ENCODE results near the gene DDAH1. TPM values are rescaled to one million over a fixed set of nuclear protein-coding genes. Genes with fewer than 3 reads are reported as not detected.

The DDAH1 gene
- total and polyA plus RNA-seq, 2 of the 8 experiments (the other 6 are each of a cell fraction or from before 2014, with no cell fraction given) = 22.8 to 54.5 TPM

- TF ChIP-seq SP1 (IDR thresholded peaks at IDR 0.05; ENCODE audit: low read depth, low read length) (0 out of 2 replicates have a peak, but pooled peaks have one; percentile 13), POU5F1 (IDR thresholded peaks at IDR 0.05; ENCODE audit: low read depth, low read length) (no peak), JUN (IDR thresholded peaks at IDR 0.05; ENCODE audit: low read depth, low read length) (0 out of 2 replicates have a peak, but pooled peaks have one; percentile 26), USF2 (IDR thresholded peaks at IDR 0.05; ENCODE audit: low read length) (no peak), HDAC2 (IDR thresholded peaks at IDR 0.05; ENCODE audit: borderline replicate concordance in 1 of 2, low read depth in 2 of 2, low read length in 2 of 2) (no peak), MAFK (IDR thresholded peaks at IDR 0.05; ENCODE audit: low read depth, low read length) (no peak), RAD21 (IDR thresholded peaks at IDR 0.05 in 1 of 2, conservative IDR thresholded peaks at IDR 0.05 in 1 of 2; ENCODE audit: low read depth in 2 of 2, low read length in 2 of 2) (peak; percentile 99), CBX5 (IDR thresholded peaks at IDR 0.05; ENCODE audit: low read depth, low read length) (no peak), KDM1A (IDR thresholded peaks at IDR 0.05; ENCODE audit: borderline replicate concordance, low read length) (no peak), SIRT6 (IDR thresholded peaks at IDR 0.05; ENCODE audit: low read length) (no peak), SIN3A (conservative IDR thresholded peaks at IDR 0.05 in 1 of 2, IDR thresholded peaks at IDR 0.05 in 1 of 2; ENCODE audit: low read depth in 1 of 2, low read length in 2 of 2) (no peak), CTCF (IDR thresholded peaks at IDR 0.05; ENCODE audit: control extremely low read depth in 1 of 3, insufficient read depth in 1 of 3, low read depth in 1 of 3, low read length in 3 of 3) (peak; percentile 85 to 99 (median 98)), RXRA (IDR thresholded peaks at IDR 0.05; ENCODE audit: insufficient read depth, low read depth, low read length) (no peak), E2F6 (IDR thresholded peaks at IDR 0.05) (peak; percentile 29; the same call in 1 of the 2 replicates), POLR2A (IDR thresholded peaks at IDR 0.05; ENCODE audit: control extremely low read depth in 1 of 2, low read depth in 2 of 2, low read length in 2 of 2) (no peak), TCF12 (IDR thresholded peaks at IDR 0.05; ENCODE audit: low read depth, low read length) (no peak), SUZ12 (IDR thresholded peaks at IDR 0.05; ENCODE audit: low read length) (no peak), HDAC6 (IDR thresholded peaks at IDR 0.05; ENCODE audit: low read depth, low read length) (no peak), TAF7 (optimal IDR thresholded peaks at IDR 0.05; ENCODE audit: borderline replicate concordance, low read depth, low read length) (peak; percentile 59)
Observed at GRCh38 chr1:85307987-85308832, 156.7 kb downstream of the DDAH1 start (continued).
